ENCODE measurements around the gene TXNDC11. TPM values are rescaled to one million over a fixed set of nuclear protein-coding genes. Genes with fewer than 3 reads are reported as not detected.
"Not testable (repeated sequence)": the region's sequence is repeated elsewhere in the genome, so short reads cannot be mapped to it uniquely, and the experiment has no call there.

The TXNDC11 gene
- 59.4 TPM for total RNA-seq

GRCh38 chr16:11742536-11743307 lies at the start of gene TXNDC11:
TXNDC11 (minus strand) TSS chr16:11742857; CDS start chr16:11742730, 127 bp downstream.
- peak; percentile 98 to 99 for DNase-seq (ENCODE audit: extremely low spot score in 2 of 2)
- no peaks in the 10 kb centered on the region for H3K36me3 ChIP-seq
- H3K9me3 ChIP-seq: no peaks in the 10 kb centered on the region
- TF ChIP-seq POLR2AphosphoS5 (IDR thresholded peaks at IDR 0.05; ENCODE audit: insufficient read depth in 1 of 2, low read depth in 1 of 2) (peak; percentile 94 to 97), CTCF (IDR thresholded peaks at IDR 0.05) (no peak), POLR2A (IDR thresholded peaks at IDR 0.05) (peak; percentile 48 to 91)
- H3K27ac ChIP-seq: peak within 1 kb of the TSS; percentile 93
- no peaks in the 10 kb centered on the region for H3K27me3 ChIP-seq
- intact Hi-C loops (cut with DNase I): loop anchor here (2.0 kb wide), 1 partner anchor 54 kb away; the partner anchor contains the start of gene ZC3H7A
- peaks cover 51% of the 10 kb centered on the region for H3K4me1 ChIP-seq
- H3K4me3 ChIP-seq: peak within 1 kb of the TSS; percentile 80 to 99

GRCh38 chr16:11791144-11791828 lies 48.6 kb upstream of the TXNDC11 start:
- Histone ChIP-seq H3K9me3 (no peaks in the 10 kb centered on the region), H3K36me3 (no peaks in the 10 kb centered on the region), H3K27me3 (no peaks in the 10 kb centered on the region), H3K27ac (no peak overlapping the region), H3K4me1 (peaks cover 51% of the 10 kb centered on the region), H3K4me3 (no peak overlapping the region)
- intact Hi-C loops (cut with DNase I): no loop called here
- no peak for DNase-seq (ENCODE audit: extremely low spot score in 2 of 2)
- TF ChIP-seq POLR2AphosphoS5 (IDR thresholded peaks at IDR 0.05; ENCODE audit: insufficient read depth in 1 of 2, low read depth in 1 of 2) (no peak), CTCF (IDR thresholded peaks at IDR 0.05) (no peak), POLR2A (IDR thresholded peaks at IDR 0.05) (no peak)

GRCh38 chr16:11788914-11789313 lies 46.3 kb upstream of the TXNDC11 start:
- no peak for DNase-seq (ENCODE audit: extremely low spot score in 2 of 2)
- H3K9me3 ChIP-seq: no peaks in the 10 kb centered on the region
- no peaks in the 10 kb centered on the region for H3K27me3 ChIP-seq
- H3K36me3 ChIP-seq: no peaks in the 10 kb centered on the region
- no peak overlapping the region for H3K4me3 ChIP-seq
- TF ChIP-seq POLR2A (IDR thresholded peaks at IDR 0.05): no peak
- no peak for TF ChIP-seq POLR2AphosphoS5 (IDR thresholded peaks at IDR 0.05; ENCODE audit: insufficient read depth in 1 of 2, low read depth in 1 of 2)
- no peak for TF ChIP-seq CTCF (IDR thresholded peaks at IDR 0.05)
- intact Hi-C loops (cut with DNase I): no loop called here
- H3K27ac ChIP-seq: no peak overlapping the region
- H3K4me1 ChIP-seq: peaks cover 41% of the 10 kb centered on the region

GRCh38 chr16:11784980-11785599 lies 42.4 kb upstream of the TXNDC11 start:
- H3K36me3 ChIP-seq; intact Hi-C loops (cut with DNase I); H3K9me3 ChIP-seq; DNase-seq (ENCODE audit: extremely low spot score in 2 of 2); H3K27me3 ChIP-seq; H3K4me3 ChIP-seq: not testable (repeated sequence)
- peak overlapping the region; percentile 81 for H3K27ac ChIP-seq
- peaks cover 47% of the 10 kb centered on the region for H3K4me1 ChIP-seq

GRCh38 chr16:11784381-11784780 lies 41.7 kb upstream of the TXNDC11 start:
- intact Hi-C loops (cut with DNase I); H3K4me3 ChIP-seq; H3K9me3 ChIP-seq; H3K36me3 ChIP-seq; DNase-seq (ENCODE audit: extremely low spot score in 2 of 2); H3K27me3 ChIP-seq: not testable (repeated sequence)
- H3K27ac ChIP-seq: peak overlapping the region; percentile 81
- H3K4me1 ChIP-seq: peaks cover 47% of the 10 kb centered on the region

Measured in vagina (tissue), 2 donors.